ENCODE data around the gene FRYL. TPM values are rescaled to one million over a fixed set of nuclear protein-coding genes. Genes with fewer than 3 reads are reported as not detected.
"Not testable (repeated sequence)": the region's sequence is repeated elsewhere in the genome, so short reads cannot be mapped to it uniquely, and the experiment has no call there.

FRYL gene
- total and polyA plus RNA-seq, 3 experiments from 2014 or later = 34.9 to 70.3 (median 69.3) TPM

- DNase-seq = no peak
- peaks cover 44 to 79% (median 70%) of the 10 kb centered on the region in 3 donors for H3K4me1 Mint-ChIP-seq
- no peak overlapping the region for H3K27ac Mint-ChIP-seq
- H3K27me3 ChIP-seq (ENCODE audit: insufficient read depth, low read length, poor library complexity, severe bottlenecking) = no peaks in the 10 kb centered on the region
- POLR2A ChIA-PET = no interaction called here
- no peak overlapping the region for H3K4me3 Mint-ChIP-seq
- H3K9me3 ChIP-seq (ENCODE audit: low read length) = no peaks in the 10 kb centered on the region
- H3K36me3 Mint-ChIP-seq = peaks cover 1 to 6% (median 3%) of the 10 kb centered on the region in 3 donors
- CTCF ChIA-PET = no interaction called here
- H3K4me3 ChIP-seq (ENCODE audit: low read length) = no peak overlapping the region
- no peak overlapping the region for H3K27ac ChIP-seq (ENCODE audit: low read depth, low read length)
- H3K4me1 ChIP-seq (ENCODE audit: insufficient read depth, low read length) = peaks cover 5% of the 10 kb centered on the region
- peaks cover 0 to 3% (median 0%) of the 10 kb centered on the region in 5 donors for H3K9me3 Mint-ChIP-seq
- no peaks in the 10 kb centered on the region for H3K36me3 ChIP-seq (ENCODE audit: insufficient read depth, low read length)
- no peaks in the 10 kb centered on the region for H3K27me3 Mint-ChIP-seq
Measured at GRCh38 chr4:48640699-48641098, 139.4 kb downstream of the FRYL start.

GRCh38 chr4:48640225-48640624, 139.9 kb downstream of the FRYL start:
- no peak overlapping the region for H3K4me3 ChIP-seq (ENCODE audit: low read length)
- no peaks in the 10 kb centered on the region for H3K36me3 ChIP-seq (ENCODE audit: insufficient read depth, low read length)
- no peak overlapping the region for H3K4me3 Mint-ChIP-seq
- CTCF ChIA-PET = no interaction called here
- peaks cover 43 to 77% (median 65%) of the 10 kb centered on the region in 3 donors for H3K4me1 Mint-ChIP-seq
- H3K27me3 ChIP-seq (ENCODE audit: insufficient read depth, low read length, poor library complexity, severe bottlenecking) = no peaks in the 10 kb centered on the region
- H3K9me3 ChIP-seq (ENCODE audit: low read length) = no peaks in the 10 kb centered on the region
- H3K9me3 Mint-ChIP-seq = peaks cover 0 to 3% (median 0%) of the 10 kb centered on the region in 5 donors
- POLR2A ChIA-PET = no interaction called here
- H3K36me3 Mint-ChIP-seq = peaks cover 1 to 6% (median 3%) of the 10 kb centered on the region in 3 donors
- no peak overlapping the region for H3K27ac Mint-ChIP-seq
- no peak overlapping the region for H3K27ac ChIP-seq (ENCODE audit: low read depth, low read length)
- H3K27me3 Mint-ChIP-seq = no peaks in the 10 kb centered on the region
- H3K4me1 ChIP-seq (ENCODE audit: insufficient read depth, low read length) = peaks cover 10% of the 10 kb centered on the region
- DNase-seq = no peak

GRCh38 chr4:48639807-48640206, 140.3 kb downstream of the FRYL start:
- H3K4me3 ChIP-seq (ENCODE audit: low read length) = no peak overlapping the region
- Mint-ChIP-seq H3K4me3 (no peak overlapping the region), H3K27ac (peak overlapping the region in 1 of 8 donors; percentile 59), H3K36me3 (peaks cover 1 to 6% (median 3%) of the 10 kb centered on the region in 3 donors), H3K9me3 (peaks cover 0 to 3% (median 0%) of the 10 kb centered on the region in 5 donors), H3K27me3 (no peaks in the 10 kb centered on the region), H3K4me1 (peaks cover 42 to 74% (median 61%) of the 10 kb centered on the region in 3 donors)
- H3K27me3 ChIP-seq (ENCODE audit: insufficient read depth, low read length, poor library complexity, severe bottlenecking) = no peaks in the 10 kb centered on the region
- ChIA-PET CTCF (no interaction called here), POLR2A (no interaction called here)
- H3K9me3 ChIP-seq (ENCODE audit: low read length) = no peaks in the 10 kb centered on the region
- peaks cover 11% of the 10 kb centered on the region for H3K4me1 ChIP-seq (ENCODE audit: insufficient read depth, low read length)
- H3K27ac ChIP-seq (ENCODE audit: low read depth, low read length) = no peak overlapping the region
- no peak for DNase-seq
- no peaks in the 10 kb centered on the region for H3K36me3 ChIP-seq (ENCODE audit: insufficient read depth, low read length)

GRCh38 chr4:48638586-48638985, 141.5 kb downstream of the FRYL start:
- peaks cover 16% of the 10 kb centered on the region for H3K4me1 ChIP-seq (ENCODE audit: insufficient read depth, low read length)
- H3K4me3 Mint-ChIP-seq; POLR2A ChIA-PET; CTCF ChIA-PET; H3K9me3 ChIP-seq (ENCODE audit: low read length); H3K27me3 ChIP-seq (ENCODE audit: insufficient read depth, low read length, poor library complexity, severe bottlenecking); DNase-seq; H3K27ac ChIP-seq (ENCODE audit: low read depth, low read length); H3K9me3 Mint-ChIP-seq; H3K36me3 ChIP-seq (ENCODE audit: insufficient read depth, low read length); H3K27me3 Mint-ChIP-seq; H3K4me3 ChIP-seq (ENCODE audit: low read length); H3K36me3 Mint-ChIP-seq: not testable (repeated sequence)
- peaks cover 42 to 67% (median 59%) of the 10 kb centered on the region in 3 donors for H3K4me1 Mint-ChIP-seq
- peak overlapping the region in 1 of 8 donors; percentile 48 for H3K27ac Mint-ChIP-seq

- peaks cover 2 to 6% (median 3%) of the 10 kb centered on the region in 3 donors for H3K36me3 Mint-ChIP-seq
- DNase-seq = no peak
- H3K4me3 Mint-ChIP-seq = no peak overlapping the region
- CTCF ChIA-PET = no interaction called here
- POLR2A ChIA-PET = no interaction called here
- Histone ChIP-seq H3K27me3 (ENCODE audit: insufficient read depth, low read length, poor library complexity, severe bottlenecking) (no peaks in the 10 kb centered on the region), H3K36me3 (ENCODE audit: insufficient read depth, low read length) (no peaks in the 10 kb centered on the region), H3K4me3 (ENCODE audit: low read length) (no peak overlapping the region), H3K9me3 (ENCODE audit: low read length) (no peaks in the 10 kb centered on the region), H3K4me1 (ENCODE audit: insufficient read depth, low read length) (peaks cover 15% of the 10 kb centered on the region), H3K27ac (ENCODE audit: low read depth, low read length) (no peak overlapping the region)
- no peaks in the 10 kb centered on the region for H3K27me3 Mint-ChIP-seq
- H3K4me1 Mint-ChIP-seq = peaks cover 30 to 50% (median 45%) of the 10 kb centered on the region in 3 donors
- H3K9me3 Mint-ChIP-seq = peaks cover 0 to 3% (median 0%) of the 10 kb centered on the region in 5 donors
- H3K27ac Mint-ChIP-seq = no peak overlapping the region
Measured at GRCh38 chr4:48636911-48637310, 143.2 kb downstream of the FRYL start.

- Mint-ChIP-seq H3K27ac (no peak overlapping the region), H3K36me3 (peaks cover 3 to 6% (median 5%) of the 10 kb centered on the region in 3 donors), H3K4me1 (peaks cover 27 to 41% (median 36%) of the 10 kb centered on the region in 3 donors), H3K27me3 (no peaks in the 10 kb centered on the region), H3K9me3 (peaks cover 0 to 3% (median 0%) of the 10 kb centered on the region in 5 donors), H3K4me3 (no peak overlapping the region)
- H3K27ac ChIP-seq (ENCODE audit: low read depth, low read length) = no peak overlapping the region
- POLR2A ChIA-PET = no interaction called here
- no peaks in the 10 kb centered on the region for H3K36me3 ChIP-seq (ENCODE audit: insufficient read depth, low read length)
- H3K4me3 ChIP-seq (ENCODE audit: low read length) = no peak overlapping the region
- peaks cover 15% of the 10 kb centered on the region for H3K4me1 ChIP-seq (ENCODE audit: insufficient read depth, low read length)
- no peaks in the 10 kb centered on the region for H3K27me3 ChIP-seq (ENCODE audit: insufficient read depth, low read length, poor library complexity, severe bottlenecking)
- no peak for DNase-seq
- CTCF ChIA-PET = no interaction called here
- H3K9me3 ChIP-seq (ENCODE audit: low read length) = no peaks in the 10 kb centered on the region
Measured at GRCh38 chr4:48635980-48636379, 144.1 kb downstream of the FRYL start.

GRCh38 chr4:48635310-48635709, 144.8 kb downstream of the FRYL start:
- H3K36me3 ChIP-seq (ENCODE audit: insufficient read depth, low read length) = no peaks in the 10 kb centered on the region
- CTCF ChIA-PET = no interaction called here
- DNase-seq = no peak
- no peaks in the 10 kb centered on the region for H3K9me3 ChIP-seq (ENCODE audit: low read length)
- H3K4me3 Mint-ChIP-seq = no peak overlapping the region
- peaks cover 0 to 3% (median 0%) of the 10 kb centered on the region in 5 donors for H3K9me3 Mint-ChIP-seq
- no peak overlapping the region for H3K27ac ChIP-seq (ENCODE audit: low read depth, low read length)
- H3K4me3 ChIP-seq (ENCODE audit: low read length) = no peak overlapping the region
- H3K27ac Mint-ChIP-seq = peak overlapping the region in 1 of 8 donors; percentile 1
- peaks cover 15% of the 10 kb centered on the region for H3K4me1 ChIP-seq (ENCODE audit: insufficient read depth, low read length)
- no peaks in the 10 kb centered on the region for H3K27me3 Mint-ChIP-seq
- no peaks in the 10 kb centered on the region for H3K27me3 ChIP-seq (ENCODE audit: insufficient read depth, low read length, poor library complexity, severe bottlenecking)
- POLR2A ChIA-PET = no interaction called here
- H3K36me3 Mint-ChIP-seq = peaks cover 3 to 6% (median 5%) of the 10 kb centered on the region in 3 donors
- H3K4me1 Mint-ChIP-seq = peaks cover 23 to 34% (median 33%) of the 10 kb centered on the region in 3 donors

- Histone ChIP-seq H3K4me1 (ENCODE audit: insufficient read depth, low read length) (peaks cover 15% of the 10 kb centered on the region), H3K36me3 (ENCODE audit: insufficient read depth, low read length) (no peaks in the 10 kb centered on the region), H3K27me3 (ENCODE audit: insufficient read depth, low read length, poor library complexity, severe bottlenecking) (no peaks in the 10 kb centered on the region), H3K27ac (ENCODE audit: low read depth, low read length) (no peak overlapping the region), H3K4me3 (ENCODE audit: low read length) (no peak overlapping the region), H3K9me3 (ENCODE audit: low read length) (no peaks in the 10 kb centered on the region)
- Mint-ChIP-seq H3K27ac (no peak overlapping the region), H3K4me1 (peaks cover 22 to 31% (median 29%) of the 10 kb centered on the region in 3 donors), H3K4me3 (no peak overlapping the region), H3K36me3 (peaks cover 3 to 6% (median 5%) of the 10 kb centered on the region in 3 donors), H3K27me3 (no peaks in the 10 kb centered on the region), H3K9me3 (peaks cover 0 to 3% (median 0%) of the 10 kb centered on the region in 5 donors)
- DNase-seq = no peak
- POLR2A ChIA-PET = no interaction called here
- CTCF ChIA-PET = no interaction called here
Measured at GRCh38 chr4:48634688-48635308, 145.3 kb downstream of the FRYL start.

All from CD8-positive, alpha-beta memory T cell (primary cell).